Raji (cell line): Measurements from ENCODE around the gene ZNF555.

Source experiments
- POLR2A ChIP-seq: IDR thresholded peaks from 2 replicates; pipeline ENCODE4 v1.6.1; 2011; ENCODE audit warnings: low read depth, low read length, control low read depth; ENCODE audit not compliant: insufficient read depth

The ZNF555 gene

DNA sequence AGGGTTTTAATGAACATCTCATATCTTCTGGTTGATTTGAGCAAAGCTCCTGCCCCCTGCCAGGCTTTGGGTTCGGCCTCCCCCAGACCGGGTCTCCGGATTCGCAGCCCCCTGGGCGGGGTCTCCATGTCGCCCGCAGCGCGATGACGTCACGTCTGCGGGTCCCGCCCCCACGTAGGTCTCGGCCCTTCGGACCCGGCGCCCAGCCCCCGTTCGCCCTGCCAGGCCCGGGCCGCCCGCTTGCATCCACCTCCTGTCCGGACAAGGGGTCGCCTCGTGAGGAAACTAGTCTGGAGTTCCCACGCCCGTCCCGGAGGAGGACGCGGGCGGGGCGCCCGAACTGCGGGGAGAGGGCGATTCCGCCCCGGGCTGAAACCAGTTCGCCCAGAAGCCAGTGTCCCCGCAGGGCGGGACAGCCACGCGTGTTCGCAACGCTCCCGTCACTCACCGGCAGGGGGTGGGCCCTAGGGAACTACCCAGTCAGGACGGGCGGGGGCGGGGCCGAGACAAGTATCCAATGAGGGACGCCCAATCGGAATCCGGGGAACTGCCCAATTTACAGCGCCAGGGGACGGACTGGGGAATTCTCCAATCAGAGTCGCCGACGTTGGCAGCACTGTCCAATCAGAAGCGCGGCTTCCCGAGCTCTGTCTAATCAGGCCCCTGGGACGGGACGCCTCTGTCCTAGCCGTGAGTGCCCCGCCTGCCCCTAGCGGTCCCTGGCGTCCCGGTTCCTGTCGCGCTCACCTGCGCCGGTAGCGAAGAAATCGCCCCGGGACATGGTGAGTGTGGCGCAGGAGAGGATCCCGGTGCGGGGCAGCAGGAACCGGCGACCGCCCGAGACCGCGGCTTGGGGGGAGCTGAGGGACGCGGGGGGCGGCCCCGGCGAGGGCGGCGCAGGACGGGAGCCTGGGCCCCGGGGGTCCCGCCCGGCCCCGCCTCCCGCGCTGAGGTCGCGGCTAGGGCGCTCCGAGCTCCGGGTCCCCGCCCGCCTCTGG is at the start of gene ZNF555:
TSS of gene ZNF555 (plus strand) at position 682 of the 998 bp plus-strand sequence. CDS start at position 780, 98 bp downstream.
- TF ChIP-seq POLR2A = peak; percentile 69

DNA sequence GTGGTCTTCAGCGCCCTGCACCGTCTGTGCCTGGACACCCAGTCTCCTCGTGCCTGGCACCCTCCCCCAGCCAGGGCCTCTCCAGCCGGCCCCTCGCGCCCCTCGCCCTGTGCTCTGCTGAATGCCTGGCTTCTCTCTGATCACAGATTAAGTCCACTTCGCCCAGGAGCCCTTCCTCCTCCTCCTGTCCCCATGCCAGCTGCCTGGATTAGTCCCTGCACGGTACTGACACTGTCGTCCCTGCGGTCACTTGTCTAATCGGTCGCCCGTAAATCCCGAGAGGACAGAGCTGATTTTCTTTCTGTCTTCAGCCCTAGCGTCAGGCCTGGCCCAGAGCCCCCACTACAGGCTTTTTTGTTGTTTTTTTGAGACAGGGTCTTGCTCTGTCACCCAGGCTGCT is 49.4 kb upstream of the ZNF555 start:
- no peak for TF ChIP-seq POLR2A

DNA sequence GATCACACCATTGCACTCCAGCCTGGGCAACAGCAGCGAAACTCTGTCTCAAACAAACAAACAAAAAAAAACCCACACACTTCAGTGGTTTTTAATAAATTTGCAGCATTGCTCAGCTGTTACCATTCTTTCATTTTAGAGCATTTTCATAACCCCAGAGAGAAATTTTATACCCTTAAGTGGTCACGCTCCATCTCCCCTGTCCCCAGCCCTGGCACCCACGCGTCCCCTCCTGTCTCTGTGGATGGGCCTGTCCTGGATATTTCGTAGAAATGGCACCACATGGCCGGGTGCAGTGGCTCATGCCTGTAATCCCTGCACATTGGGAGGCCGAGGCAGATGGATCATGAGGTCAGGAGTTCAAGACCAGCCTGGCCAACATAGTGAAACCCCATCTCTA is 48.1 kb upstream of the ZNF555 start:
- TF ChIP-seq POLR2A = no peak

- TF ChIP-seq POLR2A = no peak
These were observed 47.7 kb upstream of the ZNF555 start for GRCh38 chr19:2793577-2793976.

GRCh38 chr19:2795827-2796658 is 45.2 kb upstream of the ZNF555 start:
- no peak for TF ChIP-seq POLR2A

GRCh38 chr19:2796659-2797266 is 44.5 kb upstream of the ZNF555 start:
- TF ChIP-seq POLR2A = no peak

GRCh38 chr19:2797280-2797679 is 44.0 kb upstream of the ZNF555 start:
- TF ChIP-seq POLR2A = no peak

GRCh38 chr19:2798158-2798685 is 43.1 kb upstream of the ZNF555 start:
- no peak for TF ChIP-seq POLR2A

- TF ChIP-seq POLR2A = no peak
These were observed 42.5 kb upstream of the ZNF555 start for GRCh38 chr19:2798733-2799132.

- TF ChIP-seq POLR2A = no peak
These were observed 41.8 kb upstream of the ZNF555 start for GRCh38 chr19:2799273-2800020.

GRCh38 chr19:2800506-2800905 is 40.8 kb upstream of the ZNF555 start:
- TF ChIP-seq POLR2A = no peak

GRCh38 chr19:2802826-2803225 is 38.4 kb upstream of the ZNF555 start:
- TF ChIP-seq POLR2A = no peak

DNA sequence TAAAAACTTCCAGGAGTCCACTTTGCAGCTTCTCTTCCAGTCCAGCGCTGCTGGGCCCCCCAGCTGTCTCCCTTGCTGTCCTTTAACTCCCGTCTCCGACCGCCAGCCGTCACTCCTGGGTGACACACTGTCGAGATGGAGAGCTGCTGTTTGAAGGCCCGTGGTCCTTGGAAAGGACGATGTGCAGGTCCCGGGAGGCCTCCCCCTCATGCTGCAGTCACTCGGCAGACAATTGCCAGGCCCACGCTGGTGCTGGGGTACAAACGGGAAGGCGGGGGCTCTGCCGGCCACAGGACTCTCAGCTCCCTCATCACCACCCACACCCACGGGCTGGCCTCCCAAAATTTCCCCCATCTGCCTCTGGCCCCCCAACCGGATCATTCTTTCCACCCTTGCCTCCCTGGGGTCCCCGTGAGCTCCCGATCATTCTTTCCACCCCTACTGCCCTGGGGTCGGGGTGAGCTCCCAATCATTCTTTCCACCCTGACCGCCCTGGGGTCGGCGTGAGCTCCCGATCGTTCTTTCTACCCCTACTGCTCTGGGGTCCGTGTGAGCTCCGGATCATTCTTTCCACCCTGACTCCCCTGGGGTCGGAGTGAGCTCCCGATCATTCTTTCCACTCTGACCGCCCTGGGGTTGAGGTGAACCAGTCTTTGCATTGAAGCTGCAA is 37.7 kb upstream of the ZNF555 start:
- no peak for TF ChIP-seq POLR2A
